Prostate gland (tissue), 2 donors: ENCODE measurements around the gene WDR82. TPM values are rescaled to one million over a fixed set of nuclear protein-coding genes. Genes with fewer than 3 reads are reported as not detected.

Source experiments
- DNase-seq: peaks from one replicate; pipeline ENCODE4 v3.0.0-alpha.2; 2019; ENCODE audit warnings: low spot score
- H3K27ac ChIP-seq, 2 donors: fragments of 200-600 bp; sonication (generic); 2 replicates each; pipeline ENCODE4 v1.5.1; 2017 to 2019
- H3K27me3 ChIP-seq: fragments of 200-600 bp; sonication (generic); replicated peaks from 2 replicates; pipeline ENCODE4 v1.5.1; 2019; ENCODE audit not compliant: insufficient read depth
- H3K36me3 ChIP-seq, 2 donors: fragments of 200-600 bp; sonication (generic); 1 replicate in 1 of 2; 2 replicates in 1 of 2; pipeline versions ENCODE4 v1.5.1 to v1.8.1; 2017 to 2019
- H3K4me1 ChIP-seq: fragments of 200-600 bp; sonication (generic); replicated peaks from 2 replicates; pipeline ENCODE4 v1.5.1; 2019
- H3K4me3 ChIP-seq, 2 donors: fragments of 200-600 bp; sonication (generic); 2 replicates each; pipeline ENCODE4 v1.5.1; 2017 to 2019
- H3K9me3 ChIP-seq: fragments of 200-600 bp; sonication (generic); 2 replicates; pipeline ENCODE4 v1.5.1; 2017
- CTCF ChIP-seq, 4 experiments: fragments of 200-600 bp in 2 of 4; fragments of 450-650 bp in 2 of 4; sonication (generic) in 2 of 4; IDR thresholded peaks; 1 replicate in 3 of 4; 2 replicates in 1 of 4; pipeline ENCODE4 v1.5.1; 2016 to 2019; ENCODE audit warnings: antibody characterized with exemption in 4 of 4, mild to moderate bottlenecking in 2 of 4, moderate library complexity in 2 of 4
- POLR2A ChIP-seq: fragments of 450-650 bp; IDR thresholded peaks from one replicate; pipeline ENCODE4 v1.6.1; 2016; ENCODE audit warnings: antibody characterized with exemption, mild to moderate bottlenecking
- POLR2AphosphoS5 ChIP-seq: sonication (generic); formaldehyde crosslinking; IDR thresholded peaks from one replicate; pipeline ENCODE4 v1.6.1; 2017; ENCODE audit warnings: antibody characterized with exemption
- WGBS: methylation state at CpG from one replicate; pipeline ENCODE4 v1.1.5; 2018; 5-methylcytosine and 5-hydroxymethylcytosine counted together
- intact Hi-C: fragments of 100-400 bp; cut with DNase I; formaldehyde crosslinking; loops from one replicate; pipeline ENCODE4 v1.14.2; 2022
- total RNA-seq, 2 donors: library from RNA; depleted of rRNA; stranded (reverse); fragments of >200 nt; gene quantifications; one replicate each; pipeline ENCODE4 v1.1.0, GENCODE V29; 2016

The WDR82 gene
- total RNA-seq, 2 donors from 2014 or later: 52.4 to 86.9 TPM

- 16% methylated on average over 8 of the region's 8 CpGs for WGBS
- no peak for DNase-seq
- no peaks in the 10 kb centered on the region for H3K9me3 ChIP-seq
- no peaks in the 10 kb centered on the region for H3K27me3 ChIP-seq
- TF ChIP-seq POLR2AphosphoS5 (no peak), POLR2A (no peak), CTCF (IDR thresholded peaks at IDR 0.05) (no peak)
- H3K4me1 ChIP-seq: no peaks in the 10 kb centered on the region
- peak overlapping the region; percentile 74 to 76 for H3K27ac ChIP-seq
- H3K36me3 ChIP-seq: no peaks in the 10 kb centered on the region
- H3K4me3 ChIP-seq: peak overlapping the region; percentile 59 to 62
- intact Hi-C loops: no loop called here
Measured at GRCh38 chr3:52246264-52246620, 32.2 kb downstream of the WDR82 start.

- Histone ChIP-seq H3K36me3 (no peaks in the 10 kb centered on the region), H3K27ac (peak within 1 kb of the TSS; percentile 74 to 76), H3K27me3 (no peaks in the 10 kb centered on the region), H3K4me3 (peak within 1 kb of the TSS; percentile 59 to 62), H3K9me3 (no peaks in the 10 kb centered on the region), H3K4me1 (no peaks in the 10 kb centered on the region)
- intact Hi-C loops: no loop called here
- WGBS: 3% methylated on average over 53 of the region's 98 CpGs
- no peak for TF ChIP-seq POLR2AphosphoS5
- no peak for TF ChIP-seq POLR2A
- no peak for TF ChIP-seq CTCF (IDR thresholded peaks at IDR 0.05)
- no peak for DNase-seq
Measured at GRCh38 chr3:52245322-52246263, 32.9 kb downstream of the WDR82 start, which contains the start of gene PPM1M. Gene PPM1M, plus strand, starts transcription at chr3:52245759. Its CDS starts 66 bp downstream, at chr3:52245825.

GRCh38 chr3:52243791-52244628 lies 34.4 kb downstream of the WDR82 start:
- no peaks in the 10 kb centered on the region for H3K27me3 ChIP-seq
- intact Hi-C loops: no loop called here
- H3K4me3 ChIP-seq: no peak overlapping the region
- TF ChIP-seq POLR2AphosphoS5 (no peak), POLR2A (no peak), CTCF (IDR thresholded peaks at IDR 0.05) (no peak)
- H3K4me1 ChIP-seq: no peaks in the 10 kb centered on the region
- H3K27ac ChIP-seq: no peak overlapping the region
- 80% methylated on average over 9 of the region's 9 CpGs for WGBS
- DNase-seq: no peak
- no peaks in the 10 kb centered on the region for H3K36me3 ChIP-seq
- no peaks in the 10 kb centered on the region for H3K9me3 ChIP-seq

- H3K4me1 ChIP-seq: peaks cover 10% of the 10 kb centered on the region
- intact Hi-C loops: no loop called here
- DNase-seq: no peak
- no peaks in the 10 kb centered on the region for H3K36me3 ChIP-seq
- no peak for TF ChIP-seq POLR2AphosphoS5
- no peak for TF ChIP-seq POLR2A
- TF ChIP-seq CTCF (IDR thresholded peaks at IDR 0.05): no peak
- no peak overlapping the region for H3K27ac ChIP-seq
- no peaks in the 10 kb centered on the region for H3K27me3 ChIP-seq
- H3K4me3 ChIP-seq: no peak overlapping the region
- 70% methylated on average over 1 of the region's 1 CpG for WGBS
- H3K9me3 ChIP-seq: no peaks in the 10 kb centered on the region
Measured at GRCh38 chr3:52242039-52242438, 36.4 kb downstream of the WDR82 start.
